SH-SY5Y (cell line): ENCODE data around the gene ARL4C.

Source experiments
- GATA2 ChIP-seq: IDR thresholded peaks from 2 replicates; pipeline ENCODE4 v1.6.1; 2011; ENCODE audit warnings: mild to moderate bottlenecking, low read depth, low read length
- GATA3 ChIP-seq: IDR thresholded peaks from 2 replicates; pipeline ENCODE4 v1.6.1; 2011; ENCODE audit warnings: low read depth, mild to moderate bottlenecking, low read length, moderate library complexity

GRCh38 chr2:234518986-234519642 is 22.2 kb upstream of the ARL4C start:
- TF ChIP-seq GATA2 (no peak), GATA3 (no peak)
